ENCODE data around the gene CD9. TPM values are rescaled to one million over a fixed set of nuclear protein-coding genes. Genes with fewer than 3 reads are reported as not detected.

The CD9 gene
- total and polyA plus RNA-seq, 2 of the 8 experiments (the other 6 are each of a cell fraction or from before 2014, with no cell fraction given) = 168 to 319 TPM

- TF ChIP-seq NANOG (IDR thresholded peaks at IDR 0.05; ENCODE audit: insufficient read depth, low read depth, low read length, poor library complexity, severe bottlenecking) (peak; percentile 77), RAD21 (IDR thresholded peaks at IDR 0.05 in 1 of 2, conservative IDR thresholded peaks at IDR 0.05 in 1 of 2; ENCODE audit: low read depth in 2 of 2, low read length in 2 of 2) (0 out of 4 replicates have a peak, but pooled peaks of 1 of the 2 experiments have one; percentile 10), TAF1 (IDR thresholded peaks at IDR 0.05; ENCODE audit: low read depth, low read length) (peak; percentile 49; the same call in 1 of the 2 replicates), TEAD4 (IDR thresholded peaks at IDR 0.05; ENCODE audit: low read depth, low read length) (no peak)
Measured at GRCh38 chr12:6215120-6215807, 15.1 kb downstream of the CD9 start (continued).

All from H1 (cell line).